ENCODE results near the gene IL13.
"Not testable (repeated sequence)": the region's sequence is repeated elsewhere in the genome, so short reads cannot be mapped to it uniquely, and the experiment has no call there.

IL13 gene

GRCh38 chr5:132684491-132684890 lies 26.5 kb downstream of the IL13 start:
- TF ChIP-seq POLR2A (IDR thresholded peaks at IDR 0.05; ENCODE audit: low read depth, low read length) = no peak
- FAIRE-seq (no peak), DNase-seq (ENCODE audit: insufficient read length, low spot score) (no peak)

GRCh38 chr5:132684922-132685720 lies 27.1 kb downstream of the IL13 start:
- FAIRE-seq = no peak
- TF ChIP-seq POLR2A (IDR thresholded peaks at IDR 0.05; ENCODE audit: low read depth, low read length) = no peak
- no peak for DNase-seq (ENCODE audit: insufficient read length, low spot score)

- FAIRE-seq (no peak), DNase-seq (ENCODE audit: insufficient read length, low spot score) (no peak)
These were observed 28.2 kb downstream of the IL13 start for GRCh38 chr5:132686193-132686592.

GRCh38 chr5:132687995-132688394 lies 30.0 kb downstream of the IL13 start:
- no peak for DNase-seq (ENCODE audit: insufficient read length, low spot score)
- FAIRE-seq = no peak
- no peak for TF ChIP-seq POLR2A (IDR thresholded peaks at IDR 0.05; ENCODE audit: low read depth, low read length)

More at GRCh38 chr5:132686193-132686592, 28.2 kb downstream of the IL13 start:
- no peak for TF ChIP-seq POLR2A (IDR thresholded peaks at IDR 0.05; ENCODE audit: low read depth, low read length)

- FAIRE-seq (no peak), DNase-seq (ENCODE audit: insufficient read length, low spot score) (no peak)
- TF ChIP-seq POLR2A (IDR thresholded peaks at IDR 0.05; ENCODE audit: low read depth, low read length) = no peak
These were observed 30.8 kb downstream of the IL13 start for GRCh38 chr5:132688536-132689339.

GRCh38 chr5:132689513-132689912 lies 31.5 kb downstream of the IL13 start:
- FAIRE-seq (no peak), DNase-seq (ENCODE audit: insufficient read length, low spot score) (no peak)
- no peak for TF ChIP-seq POLR2A (IDR thresholded peaks at IDR 0.05; ENCODE audit: low read depth, low read length)

GRCh38 chr5:132690156-132690555 lies 32.2 kb downstream of the IL13 start:
- no peak for TF ChIP-seq POLR2A (IDR thresholded peaks at IDR 0.05; ENCODE audit: low read depth, low read length)
- no peak for FAIRE-seq
- no peak for DNase-seq (ENCODE audit: insufficient read length, low spot score)

- DNase-seq (ENCODE audit: insufficient read length, low spot score); FAIRE-seq: not testable (repeated sequence)
These were observed 34.0 kb downstream of the IL13 start for GRCh38 chr5:132691755-132692631.

- TF ChIP-seq POLR2A (IDR thresholded peaks at IDR 0.05; ENCODE audit: low read depth, low read length) = no peak
- FAIRE-seq (no peak), DNase-seq (ENCODE audit: insufficient read length, low spot score) (no peak)
These were observed 34.6 kb downstream of the IL13 start for GRCh38 chr5:132692632-132692967.

GRCh38 chr5:132695956-132696355 lies 38.0 kb downstream of the IL13 start:
- FAIRE-seq (no peak), DNase-seq (ENCODE audit: insufficient read length, low spot score) (no peak)
- TF ChIP-seq POLR2A (IDR thresholded peaks at IDR 0.05; ENCODE audit: low read depth, low read length) = no peak

GRCh38 chr5:132704875-132705274 lies 46.9 kb downstream of the IL13 start:
- peak; percentile 80 for FAIRE-seq
- TF ChIP-seq POLR2A (IDR thresholded peaks at IDR 0.05; ENCODE audit: low read depth, low read length) = no peak
- DNase-seq (ENCODE audit: insufficient read length, low spot score) = peak; percentile 6

GRCh38 chr5:132708645-132709044 lies 50.7 kb downstream of the IL13 start:
- FAIRE-seq (no peak), DNase-seq (ENCODE audit: insufficient read length, low spot score) (no peak)
- no peak for TF ChIP-seq POLR2A (IDR thresholded peaks at IDR 0.05; ENCODE audit: low read depth, low read length)
